HG02588 (cell line): ENCODE measurements around the gene SLAIN2.

Experiments used
- ATAC-seq: cut with Tn5 transposase; IDR thresholded peaks from one replicate; pipeline ENCODE4 v1.9.1; 2021; ENCODE audit warnings: mild to moderate bottlenecking, moderate library complexity; ENCODE audit not compliant: unreplicated experiment

SLAIN2 gene

DNA sequence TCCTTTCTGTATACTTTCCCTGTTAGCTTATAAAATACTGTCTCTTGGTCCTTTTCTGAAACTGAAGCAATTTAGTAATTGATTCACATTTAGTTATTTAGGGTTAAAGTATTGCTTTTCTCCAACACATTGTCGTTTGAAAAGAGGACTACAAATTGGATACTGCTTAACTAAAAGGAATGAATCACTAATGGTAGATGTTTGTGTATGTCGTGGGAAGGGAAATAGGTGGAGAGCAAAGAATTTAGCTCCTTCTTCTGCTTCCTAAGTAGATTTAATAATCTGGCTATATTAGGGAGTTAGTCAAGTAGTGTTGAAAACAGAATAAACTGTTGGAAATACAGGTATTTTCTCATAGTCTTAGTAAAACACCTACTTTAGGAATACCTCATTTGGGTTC, 27.9 kb downstream of the SLAIN2 start:
- ATAC-seq = no peak

- no peak for ATAC-seq
These were observed 28.4 kb downstream of the SLAIN2 start for GRCh38 chr4:48369771-48370170.

DNA sequence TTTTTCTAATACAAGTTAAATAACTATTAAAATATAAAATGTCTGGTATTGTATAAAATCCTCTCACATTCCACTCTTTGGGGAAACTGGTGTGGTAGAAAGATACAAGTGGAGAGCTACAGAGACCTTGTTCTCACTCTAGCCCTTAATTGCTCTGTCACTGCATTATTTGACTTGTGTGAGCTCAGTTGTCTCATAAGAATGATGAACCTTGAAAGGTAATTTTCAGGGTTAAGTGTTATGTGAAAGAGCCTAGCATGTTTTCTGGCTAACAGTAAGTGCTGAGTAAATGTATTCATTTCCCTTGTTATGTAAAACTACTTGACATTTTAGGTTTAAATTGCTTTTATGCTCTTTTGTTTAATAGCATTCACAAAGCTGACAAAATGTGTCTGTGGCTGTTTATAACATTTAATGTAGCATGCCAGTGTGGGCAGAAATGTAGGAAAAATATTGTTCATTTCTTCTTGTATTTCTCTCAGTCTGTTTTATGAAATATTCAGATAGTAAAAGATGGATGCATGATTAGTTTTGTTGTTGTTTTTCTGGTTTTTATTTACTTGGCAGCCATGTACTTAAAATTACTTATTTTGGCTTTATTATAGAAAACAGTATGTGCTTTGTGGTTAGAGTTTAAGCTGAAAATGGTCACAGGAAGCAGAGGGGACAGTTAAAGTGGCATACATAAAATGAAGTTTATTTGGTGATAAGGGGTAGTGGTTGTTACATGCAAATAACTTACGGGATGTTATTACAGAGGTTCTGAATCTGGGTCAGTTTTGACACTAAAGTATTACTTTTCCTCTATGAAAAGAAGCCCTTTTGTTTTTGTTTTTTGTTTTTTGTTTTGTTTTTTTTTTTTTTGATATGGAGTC, 29.2 kb downstream of the SLAIN2 start:
- ATAC-seq = no peak

- no peak for ATAC-seq
These were observed 30.9 kb downstream of the SLAIN2 start for GRCh38 chr4:48372272-48372671.

DNA sequence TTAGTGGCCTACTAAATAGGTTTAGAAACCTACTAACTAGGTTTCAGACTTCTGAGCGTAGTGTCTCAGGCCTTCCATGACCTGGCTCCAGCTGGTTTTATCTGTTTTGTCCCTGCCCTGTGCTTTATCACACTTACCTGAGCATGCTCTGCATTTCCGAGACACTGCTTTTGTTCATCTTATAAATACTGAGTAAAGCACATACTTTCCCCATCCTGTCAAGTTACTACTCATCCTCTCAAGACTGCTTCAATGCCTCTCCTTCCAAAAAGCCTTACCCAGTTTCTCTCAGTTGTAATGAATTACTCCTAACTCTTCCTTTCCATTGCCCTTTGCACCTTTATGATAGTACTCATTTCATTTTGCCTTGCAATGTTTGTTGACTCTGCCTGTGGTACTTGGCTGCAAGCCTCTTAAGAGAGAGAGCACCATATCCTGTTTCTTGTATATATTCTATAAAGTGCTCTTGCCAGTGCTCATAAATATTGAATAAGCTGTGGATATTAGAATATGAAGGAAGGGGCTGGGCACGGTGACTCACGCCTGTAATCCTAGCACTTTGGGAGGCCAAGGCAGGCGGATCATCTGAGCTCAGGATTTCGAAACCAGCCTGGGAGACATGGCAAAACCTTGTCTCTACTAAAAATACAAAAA, 34.4 kb downstream of the SLAIN2 start:
- no peak for ATAC-seq

- no peak for ATAC-seq
These were observed 38.4 kb downstream of the SLAIN2 start for GRCh38 chr4:48379587-48380180.

DNA sequence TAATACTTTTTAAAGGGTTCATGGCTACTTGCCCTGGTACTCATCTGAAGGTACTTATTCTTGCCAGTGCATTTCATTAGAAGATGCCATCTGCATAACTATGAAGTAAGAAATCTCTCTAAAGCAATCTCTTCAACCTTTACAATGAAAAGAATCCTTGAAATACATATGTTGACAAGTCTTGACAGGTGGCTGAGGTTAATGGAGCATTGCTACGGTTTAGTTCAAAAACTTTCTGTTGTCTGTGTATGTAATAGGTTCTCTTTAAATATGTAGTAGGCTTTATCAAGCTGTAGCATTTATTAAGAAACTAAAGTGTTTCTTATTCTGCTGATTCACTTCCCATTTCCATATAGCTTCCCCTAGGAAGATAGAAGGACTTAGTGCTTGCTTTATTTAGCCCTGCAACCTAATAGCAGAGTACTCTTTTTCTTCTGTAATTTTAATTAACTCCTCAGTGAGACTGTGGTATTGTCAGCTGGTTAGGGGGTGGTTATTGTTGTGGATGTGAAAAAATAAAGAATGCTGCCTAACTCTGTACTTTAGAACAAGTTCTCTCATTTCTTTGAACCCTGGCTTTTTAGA, 39.3 kb downstream of the SLAIN2 start:
- no peak for ATAC-seq

DNA sequence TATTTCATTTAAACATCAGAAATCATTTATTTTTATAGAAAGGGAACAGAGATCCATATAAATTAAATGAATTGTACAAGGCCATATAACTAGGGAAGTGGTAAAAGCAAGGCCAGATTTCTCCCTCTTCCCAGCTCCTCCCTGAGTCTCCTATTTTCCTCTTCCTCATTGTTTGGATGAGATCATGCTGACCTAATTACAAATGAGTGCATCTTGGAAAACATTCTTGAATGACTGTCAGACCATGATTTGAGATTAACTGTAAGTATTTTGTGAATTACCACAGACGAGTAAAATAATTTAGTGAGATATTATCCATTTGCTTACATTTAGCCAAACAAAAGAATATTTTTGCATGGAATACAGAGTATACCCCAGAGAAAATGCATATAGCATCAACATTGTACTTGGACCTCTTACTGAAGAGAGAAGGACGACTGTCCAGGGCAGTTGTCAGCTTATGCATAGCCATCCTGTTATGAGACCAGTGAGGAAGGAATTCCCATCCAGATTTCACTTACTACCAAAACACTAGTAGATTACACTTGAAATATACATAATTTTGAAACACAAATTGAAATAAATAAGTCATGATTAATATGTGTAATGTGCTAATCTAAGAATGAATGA, 47.3 kb downstream of the SLAIN2 start:
- no peak for ATAC-seq

- no peak for ATAC-seq
These were observed 54.7 kb downstream of the SLAIN2 start for GRCh38 chr4:48396043-48396442.

DNA sequence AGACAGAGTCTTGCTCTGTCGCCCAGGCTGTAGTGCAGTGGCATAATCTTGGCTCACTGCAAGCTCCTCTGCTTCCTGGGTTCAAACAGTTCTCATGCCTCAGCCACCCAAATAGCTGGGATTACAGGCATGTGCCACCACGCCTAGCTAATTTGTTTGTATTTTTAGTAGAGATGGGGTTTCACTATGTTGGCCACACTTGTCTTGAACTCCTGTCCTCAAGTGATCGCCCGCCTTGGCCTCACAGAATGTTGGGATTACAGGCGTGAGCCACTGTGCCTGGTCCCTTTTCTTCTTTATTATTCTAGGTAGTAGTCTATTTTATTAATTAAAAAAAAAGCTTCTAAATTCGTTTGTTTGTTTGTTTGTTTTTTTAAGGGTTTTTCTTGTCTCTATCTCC, 59.1 kb downstream of the SLAIN2 start:
- ATAC-seq = no peak

DNA sequence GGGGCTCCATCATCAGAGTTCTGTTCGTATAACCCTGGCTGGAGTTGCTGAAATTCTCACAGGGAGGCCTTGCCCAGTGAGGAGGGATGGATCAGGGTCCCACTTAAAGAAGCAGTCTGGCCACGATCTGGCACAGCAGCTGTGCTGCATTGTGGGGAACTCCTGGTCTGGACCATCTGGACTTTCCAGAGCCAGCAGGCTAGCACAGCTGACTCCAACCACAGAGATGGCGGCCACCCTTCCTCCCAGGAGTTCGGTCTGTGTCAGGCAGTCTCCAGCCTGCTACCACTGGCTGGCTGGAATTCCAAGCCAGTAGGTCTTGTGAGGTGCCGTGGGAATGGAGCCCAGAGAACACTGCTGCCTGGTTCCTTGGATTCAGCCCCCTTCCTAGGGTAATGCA, 62.0 kb downstream of the SLAIN2 start:
- no peak for ATAC-seq

DNA sequence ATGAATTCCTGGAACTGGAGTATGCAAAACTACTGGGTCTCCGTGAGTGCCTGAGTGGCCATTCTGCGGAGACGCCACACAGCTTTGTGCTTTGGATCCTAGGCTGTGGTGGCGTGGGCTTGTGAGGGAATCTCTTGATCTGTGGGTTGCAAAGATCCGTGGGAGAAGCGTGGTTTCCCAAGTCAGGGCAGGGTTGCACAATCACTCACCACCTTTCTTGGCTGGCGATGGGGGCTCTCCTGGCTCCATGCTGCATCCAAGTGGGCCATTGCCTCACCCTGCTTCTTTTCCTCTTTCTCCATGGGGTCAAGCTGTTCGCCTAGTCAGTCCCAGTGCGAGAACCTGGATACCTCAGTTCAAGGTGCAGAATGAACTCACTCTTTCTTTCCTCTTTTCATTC, 62.5 kb downstream of the SLAIN2 start:
- no peak for ATAC-seq

GRCh38 chr4:48405924-48406323, 64.6 kb downstream of the SLAIN2 start:
- no peak for ATAC-seq

DNA sequence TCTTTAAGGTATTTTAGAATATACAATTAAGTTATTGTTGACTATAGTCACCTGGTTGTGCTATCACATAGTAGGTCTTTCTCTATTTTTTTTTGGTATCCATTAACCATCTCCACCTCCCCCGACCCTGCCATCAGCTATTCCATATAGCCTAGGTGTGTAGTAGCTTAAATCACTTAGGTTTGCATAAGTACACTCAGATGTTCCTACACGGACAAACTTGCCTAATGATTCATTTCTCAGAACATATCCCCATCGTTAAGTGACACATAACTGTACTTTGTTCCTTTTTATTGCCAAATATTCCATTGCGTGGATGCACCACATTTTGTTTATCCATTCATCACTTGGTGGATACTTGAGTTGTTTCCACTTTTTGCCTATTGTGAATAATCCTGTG, 67.9 kb downstream of the SLAIN2 start:
- no peak for ATAC-seq

DNA sequence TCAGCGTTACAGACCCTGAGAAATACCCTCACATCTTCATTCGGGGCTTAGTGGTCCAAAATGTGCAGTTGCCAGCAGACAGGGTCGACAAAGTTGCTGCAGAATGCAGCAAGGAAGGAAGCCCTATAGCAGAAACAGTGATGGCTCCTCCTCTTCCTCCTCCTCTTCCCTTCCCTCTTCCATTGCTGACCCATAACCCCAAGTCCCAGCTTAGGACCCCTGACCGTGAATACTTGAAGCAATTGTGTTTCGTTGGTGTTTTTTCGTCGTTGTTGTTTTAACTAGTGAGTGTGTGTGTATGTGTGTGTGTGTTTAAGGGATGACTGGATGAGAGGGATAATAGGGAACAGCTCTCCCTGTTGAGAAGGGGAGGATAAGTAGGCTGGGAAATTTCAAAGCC, 69.5 kb downstream of the SLAIN2 start:
- no peak for ATAC-seq

DNA sequence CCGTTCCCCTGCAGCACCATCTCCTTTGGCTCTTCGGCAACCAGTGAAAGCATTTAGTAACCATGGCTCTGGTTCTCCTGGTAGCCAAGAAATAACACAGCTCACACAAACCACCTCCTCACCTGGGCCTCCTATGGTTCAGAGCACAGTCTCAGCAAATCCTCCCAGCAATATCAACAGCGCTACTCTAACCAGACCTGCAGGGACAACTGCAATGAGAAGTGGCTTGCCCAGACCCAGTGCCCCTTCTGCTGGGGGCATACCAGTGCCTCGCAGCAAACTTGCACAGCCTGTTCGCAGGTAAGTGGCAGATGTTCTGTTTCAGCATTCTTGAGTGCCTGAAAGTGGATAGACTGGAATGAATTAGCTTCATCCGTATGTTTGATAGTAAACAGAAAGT, 78.8 kb downstream of the SLAIN2 start:
- no peak for ATAC-seq

DNA sequence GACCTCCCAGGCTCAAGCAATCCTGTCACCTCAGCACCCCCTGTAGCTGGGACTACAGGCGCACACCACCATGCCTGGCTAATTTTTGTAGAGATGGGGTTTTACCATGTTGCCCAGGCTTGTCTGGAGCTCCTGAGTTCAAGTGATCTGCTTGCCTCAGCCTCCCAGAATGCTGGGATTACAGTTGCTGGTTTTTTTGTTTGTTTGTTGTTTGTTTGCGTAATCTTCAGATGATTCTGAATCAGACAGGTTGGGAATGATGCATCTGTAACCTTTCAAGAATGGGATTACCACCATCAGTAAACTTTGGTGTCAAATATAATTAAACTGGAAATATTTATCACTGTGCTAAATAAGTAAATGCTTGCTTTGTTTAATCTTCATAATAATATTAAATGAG, 79.8 kb downstream of the SLAIN2 start:
- ATAC-seq = no peak

- ATAC-seq = no peak
These were observed 87.6 kb downstream of the SLAIN2 start for GRCh38 chr4:48428926-48429325.

DNA sequence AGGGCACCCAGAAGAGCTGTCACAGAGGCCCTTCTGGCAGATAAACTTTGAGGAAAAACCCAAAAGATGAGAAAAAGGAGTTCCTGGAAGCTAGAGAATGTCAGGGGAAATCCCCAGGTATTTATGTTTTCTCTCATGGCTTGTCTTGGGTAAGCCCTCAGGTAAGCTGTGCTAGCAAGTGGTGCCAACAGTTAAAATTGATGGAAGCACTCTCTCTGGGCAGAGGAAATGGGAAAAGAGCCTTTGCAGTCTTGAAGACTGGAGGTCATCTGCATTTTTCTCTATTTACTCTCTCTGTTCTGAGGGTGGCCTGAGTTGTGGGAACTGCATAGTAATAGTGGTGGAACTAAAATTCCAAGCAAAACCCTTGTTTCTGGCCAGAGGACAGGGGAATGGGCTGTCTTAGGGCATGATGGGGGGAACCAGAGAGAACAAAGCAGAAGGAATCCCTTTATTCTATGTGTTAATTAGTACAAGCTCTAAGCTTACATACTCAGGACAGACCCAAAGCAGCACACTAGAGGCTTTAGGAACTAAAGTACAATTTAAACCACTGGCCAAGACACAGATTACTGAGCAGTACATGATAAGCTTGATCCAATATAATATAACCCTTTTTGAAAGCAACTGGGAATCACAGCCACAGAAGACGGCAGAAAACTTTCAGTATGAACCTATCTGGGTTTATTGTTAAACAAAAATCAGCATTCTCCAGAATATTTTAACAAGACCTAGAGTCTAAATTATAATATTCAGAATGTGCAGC, 88.6 kb downstream of the SLAIN2 start:
- no peak for ATAC-seq

DNA sequence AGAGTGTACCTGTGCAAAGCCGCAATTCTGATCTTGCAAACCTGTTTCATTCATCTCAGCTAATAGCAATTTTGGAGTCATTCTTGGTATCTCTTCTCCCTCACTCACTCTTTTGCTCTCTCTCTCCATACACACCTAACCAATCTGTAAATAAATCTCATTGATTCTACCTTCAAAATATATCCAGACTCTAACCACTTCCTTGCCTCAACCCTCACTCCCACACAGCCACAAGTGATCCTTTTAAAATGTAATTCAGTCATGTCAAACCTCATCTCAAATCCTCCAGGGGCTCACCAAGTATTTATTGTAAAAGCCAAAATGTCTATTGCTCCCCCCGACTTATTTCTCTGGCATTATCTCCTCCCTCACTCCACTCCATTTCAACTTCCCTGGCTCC, 90.1 kb downstream of the SLAIN2 start:
- no peak for ATAC-seq

DNA sequence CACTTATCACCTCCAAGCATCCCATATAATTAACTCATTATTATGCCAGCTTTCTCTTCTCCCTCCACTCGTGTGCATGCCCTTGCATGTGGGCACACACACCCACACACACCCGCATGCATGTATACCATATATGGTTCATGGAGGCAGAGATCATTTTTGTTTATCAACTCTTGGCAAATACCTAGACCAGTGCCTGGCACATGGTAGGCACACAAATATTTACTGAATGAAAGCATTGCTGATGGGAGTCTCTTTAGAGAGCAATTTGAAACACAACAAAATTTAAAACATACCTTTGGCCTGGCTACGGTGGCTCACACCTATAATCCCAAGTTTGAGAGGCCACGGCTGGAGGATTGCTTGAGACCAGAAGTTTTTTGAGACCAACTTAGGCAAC, 90.7 kb downstream of the SLAIN2 start:
- ATAC-seq = no peak
